GM18517 (cell line): Measurements from ENCODE around the gene NCK1.

Experiments used
- ATAC-seq: cut with Tn5 transposase; IDR thresholded peaks from one replicate; pipeline ENCODE4 v1.9.1; 2021; ENCODE audit warnings: mild to moderate bottlenecking, moderate library complexity; ENCODE audit not compliant: unreplicated experiment

The NCK1 gene

GRCh38 chr3:136905549-136905948 is 43.5 kb downstream of the NCK1 start:
- ATAC-seq = no peak

GRCh38 chr3:136906725-136907124 is 44.7 kb downstream of the NCK1 start:
- ATAC-seq = no peak

- ATAC-seq = no peak
Measured at GRCh38 chr3:136908297-136908696, 46.3 kb downstream of the NCK1 start.

- ATAC-seq = no peak
Measured at GRCh38 chr3:136909187-136909586, 47.2 kb downstream of the NCK1 start.

- no peak for ATAC-seq
Measured at GRCh38 chr3:136910697-136911096, 48.7 kb downstream of the NCK1 start.

- ATAC-seq = no peak
Measured at GRCh38 chr3:136913168-136913567, 51.2 kb downstream of the NCK1 start.

- no peak for ATAC-seq
Measured at GRCh38 chr3:136914739-136915138, 52.7 kb downstream of the NCK1 start.

- ATAC-seq = no peak
Measured at GRCh38 chr3:136916223-136916622, 54.2 kb downstream of the NCK1 start.

GRCh38 chr3:136919799-136920580 is 58.0 kb downstream of the NCK1 start:
- no peak for ATAC-seq

- ATAC-seq = no peak
Measured at GRCh38 chr3:136920904-136921611, 59.0 kb downstream of the NCK1 start.

GRCh38 chr3:136925425-136926190 is 63.6 kb downstream of the NCK1 start:
- peak; percentile 48 for ATAC-seq

- no peak for ATAC-seq
Measured at GRCh38 chr3:136928240-136928639, 66.2 kb downstream of the NCK1 start.

- ATAC-seq = no peak
Measured at GRCh38 chr3:136929977-136930670, 68.1 kb downstream of the NCK1 start.

GRCh38 chr3:136931606-136932005 is 69.6 kb downstream of the NCK1 start:
- no peak for ATAC-seq

GRCh38 chr3:136932523-136932922 is 70.5 kb downstream of the NCK1 start:
- no peak for ATAC-seq

GRCh38 chr3:136932978-136933772 is 71.2 kb downstream of the NCK1 start:
- ATAC-seq = no peak

GRCh38 chr3:136937175-136937574 is 75.2 kb downstream of the NCK1 start:
- no peak for ATAC-seq

- no peak for ATAC-seq
Measured at GRCh38 chr3:136937851-136938250, 75.8 kb downstream of the NCK1 start.

- no peak for ATAC-seq
Measured at GRCh38 chr3:136938334-136938733, 76.3 kb downstream of the NCK1 start.

- ATAC-seq = no peak
Measured at GRCh38 chr3:136939489-136939888, 77.5 kb downstream of the NCK1 start.
